Measurements from ENCODE around the gene RLF. TPM values are rescaled to one million over a fixed set of nuclear protein-coding genes. Genes with fewer than 3 reads are reported as not detected.
A peak's percentile ranks its signal among the peaks of the same experiment; 100 is the strongest.

Gene RLF
- total and polyA plus RNA-seq, 2 donors (not counting 1 experiment from before 2014, with no cell fraction given), result 12.4 to 20.8 TPM

- H2AFZ ChIP-seq (ENCODE audit: low read length), result peak overlapping the region; percentile 15
- no peaks in the 10 kb centered on the region for H3K4me1 ChIP-seq (ENCODE audit: control insufficient read depth, extremely low read depth, insufficient read depth, low read length)
- DNase-seq (ENCODE audit: low read depth in 2 of 2), result peak; percentile 58 to 81
- H3K79me2 ChIP-seq (ENCODE audit: control insufficient read depth, insufficient read depth, low read length), result no peaks in the 10 kb centered on the region
- H3K9ac ChIP-seq (ENCODE audit: insufficient read depth, low read length), result no peak overlapping the region
- H4K20me1 ChIP-seq (ENCODE audit: control insufficient read depth, extremely low read depth, insufficient read depth, low read length), result no peaks in the 10 kb centered on the region
- no peaks in the 10 kb centered on the region for H3K9me3 ChIP-seq (ENCODE audit: control insufficient read depth, insufficient read depth, low read depth, low read length)
- peak; percentile 69 to 82 for TF ChIP-seq CTCF (conservative IDR thresholded peaks at IDR 0.05 in 1 of 2, IDR thresholded peaks at IDR 0.05 in 1 of 2; ENCODE audit: low read depth in 1 of 2, low read length in 2 of 2)
- no peak for TF ChIP-seq EZH2 (IDR thresholded peaks at IDR 0.05; ENCODE audit: low read length, missing control alignments)
- peaks cover 5% of the 10 kb centered on the region for H3K27me3 ChIP-seq (ENCODE audit: control insufficient read depth, insufficient read depth, low read length)
- H3K27ac ChIP-seq (ENCODE audit: insufficient read depth, low read length), result no peak overlapping the region
- peak overlapping the region in 1 of 4 experiments; percentile 31 for H3K4me3 ChIP-seq (replicated peaks in 1 of 4; ENCODE audit: control extremely low read depth in 1 of 4, insufficient read depth in 1 of 4, low read depth in 3 of 4, low read length in 4 of 4)
- peak overlapping the region; percentile 51 for H3K4me2 ChIP-seq (ENCODE audit: extremely low read depth, insufficient read depth, low read length)
- no peaks in the 10 kb centered on the region for H3K36me3 ChIP-seq (ENCODE audit: control insufficient read depth, insufficient read depth, low read length)
These were observed 8.0 kb upstream of the RLF start for GRCh38 chr1:40153073-40153770.

DNA sequence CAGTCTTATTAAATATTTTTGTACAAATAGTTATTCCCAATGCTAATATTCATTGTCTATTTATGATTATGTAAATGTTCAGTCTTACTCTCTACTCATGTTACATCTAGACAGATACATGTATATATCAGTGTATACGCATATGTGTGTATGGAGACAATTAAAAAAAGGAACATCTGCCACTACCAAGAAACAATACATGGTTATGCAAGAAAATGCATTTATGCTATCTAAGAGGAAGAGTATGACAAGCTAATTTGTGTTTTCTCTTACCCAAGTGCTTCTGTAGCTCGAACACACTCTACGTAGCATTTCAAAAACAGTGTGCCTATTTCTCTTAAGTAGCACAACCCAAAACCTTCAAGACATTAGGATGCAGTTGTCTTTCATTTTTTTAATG is 6.1 kb upstream of the RLF start:
- TF ChIP-seq EZH2 (IDR thresholded peaks at IDR 0.05; ENCODE audit: low read length, missing control alignments) (no peak), CTCF (conservative IDR thresholded peaks at IDR 0.05 in 1 of 2, IDR thresholded peaks at IDR 0.05 in 1 of 2; ENCODE audit: low read depth in 1 of 2, low read length in 2 of 2) (no peak)
- H2AFZ ChIP-seq (ENCODE audit: low read length), result no peak overlapping the region
- H3K9ac ChIP-seq (ENCODE audit: insufficient read depth, low read length), result no peak overlapping the region
- no peaks in the 10 kb centered on the region for H4K20me1 ChIP-seq (ENCODE audit: control insufficient read depth, extremely low read depth, insufficient read depth, low read length)
- no peaks in the 10 kb centered on the region for H3K9me3 ChIP-seq (ENCODE audit: control insufficient read depth, insufficient read depth, low read depth, low read length)
- DNase-seq (ENCODE audit: low read depth in 2 of 2), result no peak
- H3K79me2 ChIP-seq (ENCODE audit: control insufficient read depth, insufficient read depth, low read length), result no peaks in the 10 kb centered on the region
- H3K4me3 ChIP-seq (replicated peaks in 1 of 4; ENCODE audit: control extremely low read depth in 1 of 4, insufficient read depth in 1 of 4, low read depth in 3 of 4, low read length in 4 of 4), result no peak overlapping the region
- H3K27me3 ChIP-seq (ENCODE audit: control insufficient read depth, insufficient read depth, low read length), result peaks cover 5% of the 10 kb centered on the region
- H3K36me3 ChIP-seq (ENCODE audit: control insufficient read depth, insufficient read depth, low read length), result no peaks in the 10 kb centered on the region
- H3K4me1 ChIP-seq (ENCODE audit: control insufficient read depth, extremely low read depth, insufficient read depth, low read length), result no peaks in the 10 kb centered on the region
- H3K27ac ChIP-seq (ENCODE audit: insufficient read depth, low read length), result no peak overlapping the region
- H3K4me2 ChIP-seq (ENCODE audit: extremely low read depth, insufficient read depth, low read length), result no peak overlapping the region

DNA sequence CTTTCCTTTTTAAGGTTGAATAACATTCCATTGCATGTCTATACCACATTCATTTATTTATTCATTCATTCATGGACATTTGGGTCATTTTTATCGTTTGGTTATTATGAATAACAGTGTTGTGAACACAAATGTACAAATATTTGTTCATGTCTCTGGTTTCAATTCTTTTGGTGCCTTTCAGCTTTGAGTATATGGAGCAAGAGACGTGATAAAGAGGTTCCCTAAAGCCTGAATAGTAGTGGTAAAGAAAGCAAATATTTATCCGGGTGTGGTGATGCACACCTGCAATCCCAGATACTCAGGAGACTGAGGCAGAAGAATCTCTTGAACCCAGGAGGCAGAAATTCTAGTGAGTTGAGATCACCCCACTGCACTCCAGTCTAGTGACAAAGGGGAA is 5.3 kb upstream of the RLF start:
- Histone ChIP-seq H3K4me2 (ENCODE audit: extremely low read depth, insufficient read depth, low read length) (no peak overlapping the region), H3K9ac (ENCODE audit: insufficient read depth, low read length) (no peak overlapping the region), H3K27me3 (ENCODE audit: control insufficient read depth, insufficient read depth, low read length) (peaks cover 5% of the 10 kb centered on the region), H3K36me3 (ENCODE audit: control insufficient read depth, insufficient read depth, low read length) (no peaks in the 10 kb centered on the region), H3K4me1 (ENCODE audit: control insufficient read depth, extremely low read depth, insufficient read depth, low read length) (no peaks in the 10 kb centered on the region), H3K79me2 (ENCODE audit: control insufficient read depth, insufficient read depth, low read length) (no peaks in the 10 kb centered on the region), H2AFZ (ENCODE audit: low read length) (no peak overlapping the region), H4K20me1 (ENCODE audit: control insufficient read depth, extremely low read depth, insufficient read depth, low read length) (no peaks in the 10 kb centered on the region), H3K27ac (ENCODE audit: insufficient read depth, low read length) (no peak overlapping the region), H3K4me3 (replicated peaks in 1 of 4; ENCODE audit: control extremely low read depth in 1 of 4, insufficient read depth in 1 of 4, low read depth in 3 of 4, low read length in 4 of 4) (no peak overlapping the region), H3K9me3 (ENCODE audit: control insufficient read depth, insufficient read depth, low read depth, low read length) (no peaks in the 10 kb centered on the region)
- DNase-seq (ENCODE audit: low read depth in 2 of 2), result no peak
- no peak for TF ChIP-seq EZH2 (IDR thresholded peaks at IDR 0.05; ENCODE audit: low read length, missing control alignments)
- no peak for TF ChIP-seq CTCF (conservative IDR thresholded peaks at IDR 0.05 in 1 of 2, IDR thresholded peaks at IDR 0.05 in 1 of 2; ENCODE audit: low read depth in 1 of 2, low read length in 2 of 2)

All from fibroblast of lung (primary cell).